ENCODE measurements around the gene ZBTB20. TPM values are rescaled to one million over a fixed set of nuclear protein-coding genes. Genes with fewer than 3 reads are reported as not detected.

Gene ZBTB20
- polyA plus RNA-seq, 1 of the 3 experiments (the other 2 are of a cell fraction): 0.43 TPM

GRCh38 chr3:114700637-114701234, 446.4 kb downstream of the ZBTB20 start:
- Histone ChIP-seq H4K20me1 (ENCODE audit: insufficient read depth) (no peaks in the 10 kb centered on the region), H3K4me2 (no peak overlapping the region), H3K27ac (ENCODE audit: low read depth in 2 of 2, low read length in 1 of 2) (no peak overlapping the region), H3K9ac (no peak overlapping the region), H3K27me3 (ENCODE audit: insufficient read depth) (no peaks in the 10 kb centered on the region), H3F3A (replicated peaks; ENCODE audit: insufficient read depth) (no peaks in the 10 kb centered on the region), H3K36me3 (replicated peaks in 1 of 2; ENCODE audit: control insufficient read depth in 1 of 2, insufficient read depth in 2 of 2, low read length in 1 of 2) (no peaks in the 10 kb centered on the region), H3K4me3 (ENCODE audit: low read depth in 2 of 2, low read length in 1 of 2) (no peak overlapping the region), H3K9me2 (no peaks in the 10 kb centered on the region), H3K79me2 (ENCODE audit: insufficient read depth) (no peaks in the 10 kb centered on the region), H2AFZ (ENCODE audit: low read depth) (no peak overlapping the region), H3K9me3 (no peaks in the 10 kb centered on the region), H3K4me1 (ENCODE audit: control insufficient read depth in 1 of 2, insufficient read depth in 2 of 2, low read depth in 1 of 2, low read length in 1 of 2) (no peaks in the 10 kb centered on the region)
- CTCF ChIA-PET: interaction anchor here (1.2 kb wide), 1 partner anchor 8 kb away, joined by 3 read pairs; no protein-coding TSS in a partner anchor
- DNase-seq: no peak
- 91% methylated on average over 1 of the region's 1 CpG for WGBS (ENCODE audit: low lambda C conversion rate)
- POLR2A ChIA-PET: no interaction called here
- TF ChIP-seq GATA2 (CRISPR knock-in tag; IDR thresholded peaks at IDR 0.05) (no peak), SMC3 (IDR thresholded peaks at IDR 0.05; ENCODE audit: low read depth, low read length) (no peak), RAD21 (IDR thresholded peaks at IDR 0.05; ENCODE audit: low read length) (no peak), CTCF (IDR thresholded peaks at IDR 0.05) (no peak), GABPA (IDR thresholded peaks at IDR 0.05; ENCODE audit: low read depth) (no peak), PBX3 (IDR thresholded peaks at IDR 0.05) (no peak), RXRA (IDR thresholded peaks at IDR 0.05; ENCODE audit: borderline replicate concordance, low read depth) (no peak)

- Histone ChIP-seq H3K4me1 (ENCODE audit: control insufficient read depth in 1 of 2, insufficient read depth in 2 of 2, low read depth in 1 of 2, low read length in 1 of 2) (no peaks in the 10 kb centered on the region), H3K27ac (ENCODE audit: low read depth in 2 of 2, low read length in 1 of 2) (no peak overlapping the region), H3K27me3 (ENCODE audit: insufficient read depth) (no peaks in the 10 kb centered on the region), H3K79me2 (ENCODE audit: insufficient read depth) (no peaks in the 10 kb centered on the region), H4K20me1 (ENCODE audit: insufficient read depth) (no peaks in the 10 kb centered on the region), H3F3A (replicated peaks; ENCODE audit: insufficient read depth) (no peaks in the 10 kb centered on the region), H3K36me3 (replicated peaks in 1 of 2; ENCODE audit: control insufficient read depth in 1 of 2, insufficient read depth in 2 of 2, low read length in 1 of 2) (no peaks in the 10 kb centered on the region), H3K9me2 (no peaks in the 10 kb centered on the region), H2AFZ (ENCODE audit: low read depth) (no peak overlapping the region), H3K9ac (no peak overlapping the region), H3K4me2 (no peak overlapping the region), H3K4me3 (ENCODE audit: low read depth in 2 of 2, low read length in 1 of 2) (no peak overlapping the region), H3K9me3 (no peaks in the 10 kb centered on the region)
- POLR2A ChIA-PET: no interaction called here
- CTCF ChIA-PET: interaction anchor here (1.2 kb wide), 1 partner anchor 97 kb away, joined by 3 read pairs; no protein-coding TSS in a partner anchor
- WGBS (ENCODE audit: low lambda C conversion rate): 75% methylated on average over 5 of the region's 5 CpGs
- DNase-seq: no peak
- TF ChIP-seq GATA2 (CRISPR knock-in tag; IDR thresholded peaks at IDR 0.05) (no peak), TCF12 (IDR thresholded peaks at IDR 0.05) (no peak), CHD2 (IDR thresholded peaks at IDR 0.05; ENCODE audit: low read length, partially characterized antibody) (no peak), USF1 (IDR thresholded peaks at IDR 0.05; ENCODE audit: borderline replicate concordance, low read depth) (no peak), MAX (IDR thresholded peaks at IDR 0.05; ENCODE audit: low read depth) (no peak), MEF2A (IDR thresholded peaks at IDR 0.05; ENCODE audit: borderline replicate concordance, low read depth) (no peak), ELF1 (IDR thresholded peaks at IDR 0.05) (no peak), TEAD4 (IDR thresholded peaks at IDR 0.05; ENCODE audit: borderline replicate concordance, insufficient read depth) (no peak), FOXM1 (IDR thresholded peaks at IDR 0.05; ENCODE audit: low read depth) (no peak), RFX5 (IDR thresholded peaks at IDR 0.05; ENCODE audit: low read length) (no peak), PBX3 (IDR thresholded peaks at IDR 0.05) (no peak), SIN3A (IDR thresholded peaks at IDR 0.05; ENCODE audit: borderline replicate concordance, low read depth, low read length) (no peak), JUND (IDR thresholded peaks at IDR 0.05) (no peak)
These were observed 448.7 kb downstream of the ZBTB20 start for GRCh38 chr3:114698146-114699105.

Data from SK-N-SH (cell line).